NAMALWA (cell line): ENCODE data around the gene MYBPHL.

Source experiments
- DNase-seq: peaks from one replicate; pipeline ENCODE4 v3.0.0-alpha.2; 2015; ENCODE audit warnings: low spot score

The MYBPHL gene, protein sequence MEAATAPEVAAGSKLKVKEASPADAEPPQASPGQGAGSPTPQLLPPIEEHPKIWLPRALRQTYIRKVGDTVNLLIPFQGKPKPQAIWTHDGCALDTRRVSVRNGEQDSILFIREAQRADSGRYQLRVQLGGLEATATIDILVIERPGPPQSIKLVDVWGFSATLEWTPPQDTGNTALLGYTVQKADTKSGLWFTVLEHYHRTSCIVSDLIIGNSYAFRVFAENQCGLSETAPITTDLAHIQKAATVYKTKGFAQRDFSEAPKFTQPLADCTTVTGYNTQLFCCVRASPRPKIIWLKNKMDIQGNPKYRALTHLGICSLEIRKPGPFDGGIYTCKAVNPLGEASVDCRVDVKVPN

GRCh38 chr1:109306832-109307273 is at the start of gene MYBPHL:
TSS of gene MYBPHL (minus strand) at chr1:109307011. CDS start at chr1:109306991, 20 bp downstream.
- no peak for DNase-seq

DNA sequence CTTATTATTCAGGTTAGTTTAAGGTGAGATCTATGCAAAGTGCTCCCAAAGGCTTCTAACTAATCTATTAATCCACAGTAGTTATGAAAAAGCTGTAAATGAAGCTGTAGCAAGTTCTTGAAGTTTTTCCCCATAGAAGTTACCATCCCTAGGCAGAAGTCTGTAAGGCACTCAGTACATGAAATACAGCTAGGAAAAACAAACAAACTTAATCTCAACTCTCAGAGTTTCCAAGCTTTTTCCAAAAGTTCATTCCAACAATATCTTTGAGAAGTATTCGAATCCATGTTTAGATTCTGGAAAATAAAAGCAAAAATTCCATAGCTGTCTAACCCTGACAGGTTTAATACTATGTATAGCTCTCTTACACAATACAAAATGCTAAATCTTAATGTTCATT is 49.7 kb upstream of the MYBPHL start:
- DNase-seq = no peak

DNA sequence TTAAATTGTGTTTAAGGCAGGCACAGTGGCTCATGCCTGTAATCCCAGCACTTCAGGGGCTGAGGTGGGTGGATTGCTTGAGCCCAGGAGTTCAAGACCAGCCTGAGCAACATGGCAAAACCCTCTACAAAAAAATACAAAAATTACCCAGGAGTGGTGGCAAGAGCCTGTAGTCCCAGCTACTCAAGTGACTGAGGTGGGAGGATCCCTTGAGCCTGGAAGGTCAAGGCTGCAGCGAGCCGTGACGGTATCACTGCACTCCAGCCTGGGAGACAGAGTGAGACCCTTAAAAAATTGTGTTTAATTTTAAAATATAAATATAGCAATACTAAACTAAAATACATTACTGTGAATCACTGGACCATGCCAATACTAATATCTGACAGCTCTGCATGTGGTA is 48.1 kb upstream of the MYBPHL start:
- no peak for DNase-seq

- DNase-seq = no peak
These were observed 44.6 kb upstream of the MYBPHL start for GRCh38 chr1:109351457-109351856.

- DNase-seq = no peak
These were observed 43.8 kb upstream of the MYBPHL start for GRCh38 chr1:109350655-109351054.

- DNase-seq = no peak
These were observed 43.4 kb upstream of the MYBPHL start for GRCh38 chr1:109350182-109350581.

DNA sequence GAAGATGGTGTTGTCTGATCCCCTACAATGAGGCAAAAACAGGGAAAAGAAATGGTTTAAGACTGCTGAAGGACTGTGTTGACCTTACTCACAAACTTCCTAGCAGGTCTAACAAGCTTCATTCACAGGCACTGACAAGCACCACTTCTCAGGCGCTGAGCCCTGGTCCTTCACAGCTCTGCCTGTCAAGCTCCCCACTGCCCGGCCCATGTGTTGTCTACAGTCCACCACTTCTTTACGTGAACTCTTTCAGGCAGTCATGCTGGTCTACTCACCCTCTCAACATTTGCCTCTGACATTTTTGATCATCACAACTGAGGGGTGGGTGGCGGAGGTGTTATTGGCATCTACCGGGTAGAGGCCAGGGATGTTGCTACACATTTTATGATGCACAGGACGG is 40.7 kb upstream of the MYBPHL start:
- DNase-seq = no peak

GRCh38 chr1:109341944-109342930 is 35.4 kb upstream of the MYBPHL start:
- no peak for DNase-seq

DNA sequence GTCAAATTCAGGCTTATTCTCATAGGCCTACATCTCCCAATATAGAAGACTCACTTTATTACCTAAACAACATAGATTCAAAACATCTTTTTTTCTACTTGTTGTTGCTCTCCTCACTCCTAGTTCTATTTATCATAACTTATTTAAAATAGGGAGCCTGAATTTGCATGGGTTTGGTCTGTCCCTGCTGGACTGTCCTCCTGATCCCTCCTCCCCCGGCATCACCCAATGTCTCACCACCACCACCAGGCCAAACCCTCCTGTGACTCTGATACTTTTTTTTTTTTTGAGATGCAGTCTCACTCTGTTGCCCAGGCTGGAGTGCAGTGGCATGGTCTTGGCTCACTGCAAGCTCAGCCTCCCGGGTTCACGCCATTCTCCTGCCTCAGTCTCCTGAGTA is 31.8 kb upstream of the MYBPHL start:
- DNase-seq = no peak

- no peak for DNase-seq
These were observed 31.3 kb upstream of the MYBPHL start for GRCh38 chr1:109338091-109338490.

DNA sequence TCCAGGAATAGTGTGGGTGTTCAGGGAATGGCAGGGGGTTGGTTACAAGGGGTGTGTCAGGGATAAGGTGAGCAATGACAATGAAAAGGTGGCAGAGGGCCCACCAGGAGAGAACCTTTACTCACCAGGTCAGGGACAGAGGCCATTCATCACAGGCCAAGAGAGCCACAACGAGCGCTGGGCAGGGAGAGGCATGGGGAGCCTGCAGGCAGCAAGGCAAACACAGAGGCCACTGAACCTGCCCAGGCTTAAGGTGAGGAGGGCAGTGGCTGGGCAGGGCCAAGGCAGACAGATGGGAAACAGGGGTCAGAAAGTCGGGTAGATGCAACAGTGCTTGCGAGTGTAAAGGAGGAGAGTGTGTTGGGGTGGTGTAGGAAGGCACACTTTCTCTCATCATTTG is 28.3 kb upstream of the MYBPHL start:
- no peak for DNase-seq

DNA sequence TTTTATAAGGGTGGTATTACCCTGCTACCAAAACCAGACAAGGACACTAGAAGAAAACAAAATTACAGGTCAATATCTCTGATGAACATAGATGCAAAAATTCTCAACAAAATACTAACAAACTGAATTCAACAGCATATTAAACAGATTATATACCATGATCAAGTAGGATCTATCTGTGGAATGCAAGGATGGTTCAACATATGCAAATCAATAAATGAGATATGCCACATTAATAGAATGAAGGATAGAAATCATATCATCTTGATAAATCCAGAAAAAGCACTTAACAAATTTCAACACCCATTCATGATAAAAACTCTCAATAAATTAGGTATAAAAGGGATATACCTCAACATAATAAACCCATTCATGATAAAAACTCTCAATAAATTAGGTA is 24.3 kb upstream of the MYBPHL start:
- no peak for DNase-seq

GRCh38 chr1:109327285-109327684 is 20.5 kb upstream of the MYBPHL start:
- no peak for DNase-seq

GRCh38 chr1:109322974-109323373 is 16.2 kb upstream of the MYBPHL start:
- DNase-seq = no peak

- no peak for DNase-seq
These were observed 12.3 kb upstream of the MYBPHL start for GRCh38 chr1:109319114-109319513.

- DNase-seq = no peak
These were observed 9.7 kb upstream of the MYBPHL start for GRCh38 chr1:109316506-109316905.

- no peak for DNase-seq
These were observed 8.5 kb upstream of the MYBPHL start for GRCh38 chr1:109315288-109315687.

GRCh38 chr1:109314795-109315194 is 8.0 kb upstream of the MYBPHL start:
- no peak for DNase-seq

DNA sequence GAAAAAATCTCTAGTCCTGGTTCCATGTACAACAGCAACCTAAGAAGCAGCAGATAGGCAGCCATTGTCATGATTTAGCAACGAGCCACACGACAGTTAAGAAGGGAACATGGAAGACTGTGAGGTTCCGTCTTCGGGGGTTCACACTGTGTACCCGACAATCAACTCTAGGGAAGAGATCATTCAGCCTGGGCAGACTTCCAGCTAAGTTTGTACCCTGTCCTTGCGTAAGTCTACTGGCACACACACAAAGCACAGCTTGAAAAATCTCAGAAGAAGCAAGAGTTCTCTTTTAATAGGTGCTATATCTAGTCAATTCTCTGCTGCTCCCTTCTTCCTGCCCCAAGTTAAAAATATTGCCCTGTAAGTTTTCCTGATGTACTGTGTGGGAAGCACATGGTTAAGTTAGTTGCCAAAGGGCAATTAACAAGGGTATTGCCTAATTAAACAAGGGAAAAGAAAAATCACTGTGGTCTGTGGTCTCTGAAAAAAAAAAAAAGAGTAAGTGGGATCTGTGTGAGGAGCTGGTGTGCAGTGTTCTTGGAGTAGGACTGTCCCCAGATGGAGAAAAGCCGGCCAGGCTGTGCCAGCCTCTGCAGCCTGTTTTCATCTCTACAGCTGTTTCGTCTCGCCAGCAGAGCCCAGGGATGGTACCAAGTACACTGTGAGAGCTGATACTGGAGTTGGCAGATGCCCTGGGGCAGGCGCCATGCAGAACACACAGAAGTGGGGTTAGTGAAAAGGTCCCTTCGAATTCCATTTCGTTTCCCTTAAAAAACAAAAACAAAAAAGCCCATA is 6.4 kb upstream of the MYBPHL start:
- no peak for DNase-seq

DNA sequence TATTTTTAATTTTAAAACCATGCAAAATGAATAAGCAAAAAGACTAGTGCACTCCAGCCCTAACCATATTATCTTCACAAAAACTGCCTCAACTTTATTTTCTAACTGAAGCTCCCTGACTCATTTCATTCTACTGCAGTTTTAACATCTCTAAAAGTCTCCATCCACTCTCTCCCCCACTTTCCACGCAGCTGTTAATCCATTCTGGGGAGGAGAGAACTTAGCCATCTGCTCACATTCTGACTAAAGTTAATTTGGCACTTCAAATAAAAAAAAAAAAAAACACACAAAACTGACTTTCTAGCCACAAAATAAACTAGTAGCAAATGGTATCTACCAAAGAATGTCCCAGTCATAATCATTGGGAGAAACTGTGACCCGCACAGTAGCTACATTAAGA is 5.4 kb upstream of the MYBPHL start:
- no peak for DNase-seq

- no peak for DNase-seq
These were observed 2.5 kb upstream of the MYBPHL start for GRCh38 chr1:109309347-109309746.
